Activated naive CD4-positive, alpha-beta T cell treated with Interleukin-2 at 50 U/mL for 16 hours (primary cell): ENCODE measurements around the gene HEPHL1.
"Not testable (repeated sequence)": the region's sequence is repeated elsewhere in the genome, so short reads cannot be mapped to it uniquely, and the experiment has no call there.

Experiments used
- DNase-seq: peaks from one replicate; pipeline ENCODE4 v3.0.0-alpha.2; 2020

HEPHL1 gene

GRCh38 chr11:94151903-94152677, 130.9 kb downstream of the HEPHL1 start:
- no peak for DNase-seq

- no peak for DNase-seq
Measured at GRCh38 chr11:94152678-94153065, 131.5 kb downstream of the HEPHL1 start.

GRCh38 chr11:94153320-94153719, 132.2 kb downstream of the HEPHL1 start:
- DNase-seq = no peak

- DNase-seq = no peak
Measured at GRCh38 chr11:94154095-94154856, 133.1 kb downstream of the HEPHL1 start.

GRCh38 chr11:94157339-94157738, 136.2 kb downstream of the HEPHL1 start:
- DNase-seq = not testable (repeated sequence)
